ENCODE results near the gene CST8. TPM values are rescaled to one million over a fixed set of nuclear protein-coding genes. Genes with fewer than 3 reads are reported as not detected.
"Not testable (repeated sequence)": the region's sequence is repeated elsewhere in the genome, so short reads cannot be mapped to it uniquely, and the experiment has no call there.

The CST8 gene
- total RNA-seq, 1 donor from 2014 or later, result not detected

DNA sequence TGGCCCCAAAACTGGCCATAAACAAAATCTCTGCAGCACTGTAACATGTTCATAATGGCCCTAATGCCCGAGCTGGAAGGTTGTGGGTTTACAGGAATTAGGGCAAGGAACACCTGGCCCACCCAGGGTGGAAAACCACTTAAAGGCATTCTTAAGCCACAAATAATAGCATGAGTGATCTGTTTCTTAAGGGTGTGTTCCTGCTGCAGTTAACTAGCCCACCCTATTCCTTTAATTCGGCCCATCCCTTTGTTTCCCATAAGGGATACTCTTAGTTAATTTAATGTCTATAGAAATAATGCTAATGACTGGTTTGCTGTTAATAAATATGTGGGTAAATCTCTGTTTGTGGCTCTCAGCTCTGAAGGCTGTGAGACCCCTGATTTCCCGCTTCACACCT lies 24.0 kb upstream of the CST8 start:
- ATAC-seq (ENCODE audit: poor library complexity); intact Hi-C loops (cut with DNase I): not testable (repeated sequence)

DNA sequence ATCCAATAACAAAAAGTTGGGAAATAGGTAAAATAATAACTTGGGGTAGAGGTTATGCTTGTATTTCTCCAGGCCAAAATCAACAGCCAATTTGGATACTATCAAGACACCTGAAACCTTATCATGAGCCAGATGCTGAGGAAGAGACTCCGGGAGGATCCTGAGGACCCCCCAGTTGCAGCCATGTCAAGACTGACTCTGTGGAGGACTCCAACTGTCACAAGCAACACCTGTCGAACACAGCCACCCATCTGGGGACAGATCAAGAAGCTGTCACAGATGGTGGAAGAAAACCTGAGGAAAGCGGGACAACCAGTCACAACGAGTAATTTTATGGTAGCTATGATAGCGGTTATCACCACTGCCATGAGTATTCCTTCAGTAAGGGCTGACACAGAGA lies 18.6 kb upstream of the CST8 start:
- DNase-seq; intact Hi-C loops (cut with DNase I); ATAC-seq (ENCODE audit: poor library complexity): not testable (repeated sequence)

More for the DNA sequence above, 24.0 kb upstream of the CST8 start:
- DNase-seq, result not testable (repeated sequence)

DNA sequence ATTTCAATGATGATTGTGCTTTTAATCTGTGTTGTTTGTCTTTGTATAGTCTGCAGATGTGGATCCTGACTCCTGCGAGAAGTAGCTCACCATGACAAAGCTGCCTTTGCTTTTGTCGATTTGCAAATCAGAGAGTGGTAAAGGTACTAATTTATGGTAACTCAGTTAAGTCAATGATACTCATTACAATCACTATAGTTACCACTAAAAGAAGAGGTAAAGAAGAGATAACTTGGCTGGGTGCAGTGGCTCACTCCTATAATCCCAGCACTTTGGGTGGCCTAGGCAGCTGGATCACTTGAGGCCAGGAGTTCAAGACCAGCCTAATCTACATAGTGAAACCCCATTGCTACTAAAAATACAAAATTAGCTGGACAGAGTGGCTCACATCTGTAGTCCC lies 17.6 kb upstream of the CST8 start:
- DNase-seq; intact Hi-C loops (cut with DNase I); ATAC-seq (ENCODE audit: poor library complexity): not testable (repeated sequence)

DNA sequence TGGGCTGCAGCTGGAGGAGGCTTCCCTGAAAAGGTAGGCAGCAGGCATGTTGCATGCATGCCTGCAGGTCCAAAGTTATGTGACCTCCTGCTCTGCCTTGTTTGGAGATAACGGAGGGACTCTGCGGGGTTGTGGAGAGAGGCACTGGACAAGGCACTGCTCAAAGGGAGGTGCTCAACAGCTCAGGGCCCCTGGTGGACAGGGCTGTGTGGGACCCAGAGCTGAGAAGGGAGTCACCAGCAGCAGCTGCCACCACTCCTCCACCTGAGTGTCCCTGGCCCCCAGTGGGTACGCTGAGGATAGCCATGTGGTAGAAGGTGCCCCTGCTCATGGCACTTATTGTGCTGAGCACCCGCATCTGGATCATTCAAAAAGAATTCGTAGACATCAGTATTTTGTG lies 15.5 kb upstream of the CST8 start:
- intact Hi-C loops (cut with DNase I), result no loop called here
- ATAC-seq (ENCODE audit: poor library complexity), result no peak
- DNase-seq, result no peak

DNA sequence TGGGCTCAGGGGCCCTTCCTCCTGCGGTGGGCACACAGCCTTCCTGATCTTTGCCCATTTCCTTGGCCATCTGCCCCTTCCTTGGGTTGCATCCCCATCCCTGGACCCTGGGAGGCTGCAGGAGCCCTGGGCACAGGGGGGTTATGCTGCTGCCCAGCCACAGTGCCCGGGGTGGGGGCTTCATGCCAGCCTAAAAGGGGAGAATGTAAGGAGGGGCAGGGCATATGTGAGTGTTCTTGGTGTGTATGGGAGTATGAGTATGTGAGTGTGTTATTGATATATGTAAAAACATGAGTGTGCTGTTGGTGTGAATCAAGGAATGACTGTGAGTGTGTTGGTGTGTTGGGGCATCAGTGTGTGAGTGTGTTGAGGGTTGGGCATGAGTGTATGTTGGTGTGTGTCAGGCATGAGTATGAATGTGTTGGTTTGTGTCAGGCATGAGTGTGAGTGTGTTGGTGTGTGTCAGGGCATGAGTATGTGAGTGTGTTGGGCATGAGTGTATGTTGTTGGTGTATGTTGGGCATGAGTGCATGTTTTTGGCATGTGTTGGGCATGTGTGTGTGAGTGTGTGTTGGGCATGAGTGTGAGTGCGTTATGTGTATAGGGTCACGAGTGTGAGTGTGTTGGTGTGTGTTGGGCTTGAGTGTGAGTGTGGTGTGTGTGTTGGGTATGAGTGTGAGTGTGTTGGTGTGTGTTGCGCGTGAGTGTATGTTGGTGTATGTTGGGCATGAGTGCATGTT lies 14.7 kb upstream of the CST8 start:
- no peak for DNase-seq
- no peak for ATAC-seq (ENCODE audit: poor library complexity)
- intact Hi-C loops (cut with DNase I), result no loop called here

DNA sequence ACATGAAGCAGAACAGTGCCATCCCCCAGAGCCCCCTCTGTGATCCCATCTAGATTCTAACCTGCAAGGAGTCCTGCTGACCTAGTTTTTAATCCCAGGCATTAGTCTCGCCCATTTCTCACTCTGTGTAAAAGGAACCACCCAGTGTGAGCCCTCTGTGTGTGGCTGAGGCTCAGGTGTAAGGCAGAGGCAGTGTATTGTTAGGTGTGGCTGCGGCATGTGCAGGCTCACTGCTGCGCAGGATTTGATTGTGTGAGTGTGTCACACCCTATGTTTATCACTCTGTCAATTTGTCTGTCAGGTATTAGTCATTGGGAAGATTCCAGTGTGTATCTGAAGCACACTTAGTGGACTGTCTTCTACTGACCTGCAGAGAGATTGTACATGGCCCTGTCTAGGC lies 13.7 kb upstream of the CST8 start:
- intact Hi-C loops (cut with DNase I), result no loop called here
- ATAC-seq (ENCODE audit: poor library complexity), result no peak
- DNase-seq, result no peak

DNA sequence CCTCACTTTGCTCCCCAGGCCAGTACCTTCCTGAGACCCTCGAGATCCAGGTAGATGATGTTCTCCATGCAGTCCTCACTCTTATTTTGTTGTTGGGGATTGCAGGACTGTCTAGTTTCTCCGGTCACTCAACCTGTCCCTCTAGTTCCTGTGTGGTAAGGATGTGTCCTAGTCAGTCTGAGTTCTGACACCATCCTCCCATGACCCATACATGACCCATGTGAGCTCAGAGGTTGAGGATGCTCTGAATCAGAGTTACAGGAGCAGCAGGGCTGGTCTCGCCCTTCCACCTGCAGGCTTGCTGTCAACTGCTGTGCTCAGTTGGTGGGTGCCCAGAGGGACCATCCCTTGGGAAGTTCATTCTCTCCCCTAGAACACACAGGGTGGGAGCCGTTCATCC lies 11.9 kb upstream of the CST8 start:
- DNase-seq (no peak), ATAC-seq (ENCODE audit: poor library complexity) (no peak)
- intact Hi-C loops (cut with DNase I), result no loop called here

DNA sequence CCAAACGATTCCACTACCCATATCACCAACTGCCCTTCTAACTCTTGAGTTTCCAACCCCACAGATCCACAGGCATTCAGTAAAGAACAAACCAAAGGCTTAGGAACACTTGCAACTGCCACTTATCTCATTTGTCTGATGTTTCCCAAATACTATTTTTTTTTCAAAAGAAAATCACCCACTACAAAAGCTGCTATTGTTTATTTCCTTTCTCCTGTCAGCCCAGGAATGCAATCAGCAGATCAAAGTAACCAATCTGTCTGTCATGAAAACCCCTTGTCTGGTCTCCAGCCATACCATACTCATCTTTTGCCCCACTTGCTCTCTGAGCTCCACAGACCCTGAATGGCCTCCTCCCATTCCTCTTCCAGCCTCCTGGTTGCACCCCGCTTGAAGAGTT lies 8.8 kb upstream of the CST8 start:
- DNase-seq (no peak), ATAC-seq (ENCODE audit: poor library complexity) (no peak)
- intact Hi-C loops (cut with DNase I), result no loop called here

DNA sequence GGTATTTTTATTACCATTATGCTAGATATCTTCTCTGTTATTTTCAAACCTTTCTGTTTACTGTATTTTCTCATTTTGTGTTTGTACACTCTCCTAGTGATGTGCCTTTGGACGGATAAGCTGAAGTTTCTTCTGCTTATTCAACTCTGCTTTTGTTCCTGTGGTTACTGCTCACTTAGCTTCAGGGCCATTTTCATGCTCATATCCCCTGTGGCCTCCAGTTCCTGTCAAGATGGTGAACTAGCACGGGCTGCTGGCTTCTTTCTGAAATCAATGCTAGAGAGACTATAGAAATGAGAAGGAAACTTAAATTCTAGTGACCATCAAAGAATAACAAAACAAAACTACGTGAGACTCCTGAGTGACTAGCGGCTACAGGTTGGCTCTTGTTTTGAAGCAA lies 6.8 kb upstream of the CST8 start:
- DNase-seq, result no peak
- intact Hi-C loops (cut with DNase I), result no loop called here
- ATAC-seq (ENCODE audit: poor library complexity), result no peak

DNA sequence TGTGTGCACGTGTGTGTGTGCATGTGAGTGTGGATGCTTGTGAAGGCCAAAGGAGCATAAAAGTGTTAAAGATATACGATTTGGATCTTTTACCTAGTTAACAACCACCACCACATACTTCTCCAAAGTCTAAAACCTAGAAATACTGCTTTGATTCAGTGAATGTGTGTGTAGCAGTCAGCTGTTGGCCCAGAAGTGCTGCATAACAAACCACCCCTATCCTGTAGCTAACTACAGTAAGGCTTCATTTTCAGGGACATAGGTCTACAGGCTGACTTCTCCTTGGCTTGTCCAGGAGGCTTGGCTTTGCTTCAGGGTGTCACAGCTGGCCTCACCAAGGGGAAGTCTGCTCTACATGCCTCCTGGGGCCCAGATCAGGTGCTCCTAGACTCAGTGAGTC lies 2.4 kb upstream of the CST8 start:
- intact Hi-C loops (cut with DNase I), result no loop called here

DNA sequence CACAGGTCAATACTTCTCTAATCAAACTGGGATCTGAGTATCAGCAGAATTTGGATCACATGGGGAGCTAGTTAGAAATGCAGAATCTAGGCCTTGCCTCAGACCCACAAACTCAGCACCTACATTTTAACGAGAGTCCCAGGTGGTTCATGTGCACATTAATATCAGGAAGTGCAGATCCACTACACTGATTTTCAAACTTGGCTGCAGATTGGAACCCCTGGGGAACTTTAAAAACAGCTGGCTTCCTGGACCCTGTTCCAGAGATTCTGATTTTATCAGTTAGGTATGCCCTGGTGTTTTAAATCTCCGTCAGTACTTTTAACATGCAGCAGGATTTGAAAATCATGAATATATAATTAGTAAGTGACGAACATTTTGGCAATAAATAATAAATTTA lies 1.9 kb upstream of the CST8 start:
- ATAC-seq (ENCODE audit: poor library complexity) (no peak), DNase-seq (no peak)

More for the DNA sequence above, 2.4 kb upstream of the CST8 start:
- DNase-seq, result no peak
- ATAC-seq (ENCODE audit: poor library complexity), result no peak

DNA sequence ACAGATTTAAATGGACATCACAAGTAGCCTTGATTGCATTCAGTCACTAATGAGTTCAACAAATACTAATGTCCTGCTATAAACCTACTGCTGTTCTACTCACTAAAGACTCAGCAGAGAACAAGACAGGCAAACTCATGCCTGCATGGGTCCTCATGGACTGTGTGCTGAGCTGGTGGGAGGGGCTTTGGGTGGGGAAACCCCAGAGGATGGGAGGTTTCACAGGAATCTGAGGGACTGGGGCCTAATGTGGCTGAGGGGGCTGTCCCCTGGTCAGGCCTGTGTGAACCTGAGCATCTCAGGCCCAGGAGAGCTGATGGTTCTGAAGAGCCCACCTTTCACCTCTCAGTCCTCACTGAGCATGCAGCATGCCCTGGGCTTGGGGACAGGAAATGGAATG lies 1.4 kb downstream of the CST8 start:
- no peak for DNase-seq
- no peak for ATAC-seq (ENCODE audit: poor library complexity)
- intact Hi-C loops (cut with DNase I), result no loop called here

More for the DNA sequence above, 1.9 kb upstream of the CST8 start:
- intact Hi-C loops (cut with DNase I), result no loop called here

DNA sequence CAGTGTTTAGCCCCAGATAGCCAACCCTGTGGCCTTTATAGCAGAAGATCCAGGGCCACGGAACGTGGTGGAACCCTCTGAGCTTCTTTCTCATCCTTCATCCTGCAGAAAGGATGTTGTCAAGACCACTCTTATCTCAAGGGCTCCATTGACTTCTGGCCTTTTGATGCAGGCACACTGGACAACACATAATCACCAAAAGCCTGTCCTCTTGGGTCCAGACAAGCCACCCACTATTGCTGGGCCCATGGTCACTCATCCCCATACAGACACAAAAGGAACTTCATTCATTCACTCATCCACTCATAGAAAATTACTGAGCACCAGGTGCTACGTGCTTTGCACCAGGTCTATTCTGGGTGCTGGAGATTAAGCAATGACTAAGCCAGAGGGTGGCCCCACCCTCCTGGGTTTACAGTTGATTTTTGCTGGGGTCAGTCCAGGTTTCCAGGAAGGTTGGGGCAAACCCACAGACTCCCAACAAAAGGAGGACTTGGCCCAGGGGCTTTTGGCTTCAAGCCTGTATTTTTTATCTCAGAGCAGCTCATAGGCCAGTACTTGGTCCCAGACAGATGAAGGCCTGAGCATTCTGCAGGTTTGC lies 2.4 kb downstream of the CST8 start:
- ATAC-seq (ENCODE audit: poor library complexity), result no peak
- DNase-seq, result no peak
- intact Hi-C loops (cut with DNase I), result no loop called here

DNA sequence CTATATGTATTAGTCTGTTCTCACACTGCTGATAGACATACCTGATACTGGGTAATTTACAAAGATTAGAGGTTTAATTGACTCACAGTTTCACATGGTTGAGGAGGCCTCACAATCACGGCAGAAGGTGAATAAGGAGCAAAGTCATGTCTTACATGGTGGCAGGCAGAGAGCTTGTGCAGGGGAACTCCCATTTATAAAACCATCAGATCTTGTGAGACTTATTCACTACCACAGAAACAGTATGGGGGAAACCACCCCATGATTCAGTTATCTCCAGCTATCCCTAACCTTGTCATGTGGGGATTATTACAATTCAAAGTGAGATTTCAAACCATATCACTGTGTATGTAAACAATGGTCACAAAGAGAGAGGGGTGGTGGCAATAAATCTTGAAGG lies 6.6 kb downstream of the CST8 start:
- DNase-seq (no peak), ATAC-seq (ENCODE audit: poor library complexity) (no peak)
- intact Hi-C loops (cut with DNase I), result no loop called here

DNA sequence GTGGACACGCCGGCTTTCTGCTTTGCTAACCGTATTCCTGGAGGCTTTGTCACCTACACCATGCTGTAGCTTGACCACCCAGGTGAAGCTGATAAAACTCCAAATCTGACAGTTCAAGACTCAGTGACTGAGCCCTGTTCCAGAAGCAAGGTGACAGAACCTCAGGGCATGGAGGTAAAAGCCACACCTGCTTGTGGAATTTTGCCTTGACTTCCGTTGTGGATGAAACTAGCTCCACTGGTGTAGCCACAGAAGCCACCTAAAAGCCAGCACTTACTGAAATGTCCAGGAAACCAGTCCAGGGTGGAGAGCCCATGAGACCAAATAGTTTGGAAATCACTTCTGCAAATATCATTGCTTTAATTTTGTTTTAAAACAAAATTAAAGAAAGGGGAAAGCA lies 11.0 kb downstream of the CST8 start:
- intact Hi-C loops (cut with DNase I), result no loop called here
- no peak for ATAC-seq (ENCODE audit: poor library complexity)
- no peak for DNase-seq

DNA sequence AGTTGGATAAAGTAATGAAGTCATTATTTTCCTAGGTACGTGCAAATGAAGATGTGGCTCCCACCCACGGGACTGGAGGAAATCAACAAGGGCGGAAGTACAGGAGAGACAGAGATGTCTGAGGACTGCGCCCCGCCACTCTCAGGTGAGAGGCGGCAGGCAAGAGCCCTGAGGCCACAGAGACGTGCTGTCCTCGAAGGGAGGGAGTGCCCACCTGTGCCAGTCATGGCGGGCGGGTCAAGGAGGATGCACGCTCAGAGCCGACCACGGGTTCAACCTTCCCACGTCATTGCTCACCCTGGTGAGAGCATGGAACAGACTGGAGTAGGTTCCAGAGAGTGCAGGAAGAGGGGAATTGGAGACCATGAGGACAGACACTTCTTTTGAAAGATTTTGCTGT lies 12.7 kb downstream of the CST8 start:
- ATAC-seq (ENCODE audit: poor library complexity), result no peak
- intact Hi-C loops (cut with DNase I), result no loop called here
- DNase-seq, result no peak

DNA sequence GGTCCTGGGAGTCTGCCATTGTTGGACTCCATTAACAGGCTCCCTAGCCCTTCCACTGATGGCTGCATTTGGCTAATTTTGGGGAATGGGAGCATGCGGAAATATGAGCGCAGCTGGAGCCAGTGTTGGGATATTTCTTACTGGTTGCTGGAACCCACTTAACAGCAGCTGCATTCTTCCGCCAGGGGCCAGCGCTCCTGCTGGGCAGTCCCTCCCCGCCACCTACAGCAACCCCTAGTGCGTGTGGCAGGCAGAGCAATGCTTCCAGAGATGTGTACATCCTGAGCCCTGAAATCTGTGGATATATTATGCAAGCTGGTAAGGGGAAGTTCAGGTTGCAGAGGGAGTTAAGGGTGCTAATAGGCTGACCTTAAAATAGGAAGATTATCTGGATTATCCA lies 16.4 kb downstream of the CST8 start:
- ATAC-seq (ENCODE audit: poor library complexity) (no peak), DNase-seq (no peak)
- intact Hi-C loops (cut with DNase I), result no loop called here

DNA sequence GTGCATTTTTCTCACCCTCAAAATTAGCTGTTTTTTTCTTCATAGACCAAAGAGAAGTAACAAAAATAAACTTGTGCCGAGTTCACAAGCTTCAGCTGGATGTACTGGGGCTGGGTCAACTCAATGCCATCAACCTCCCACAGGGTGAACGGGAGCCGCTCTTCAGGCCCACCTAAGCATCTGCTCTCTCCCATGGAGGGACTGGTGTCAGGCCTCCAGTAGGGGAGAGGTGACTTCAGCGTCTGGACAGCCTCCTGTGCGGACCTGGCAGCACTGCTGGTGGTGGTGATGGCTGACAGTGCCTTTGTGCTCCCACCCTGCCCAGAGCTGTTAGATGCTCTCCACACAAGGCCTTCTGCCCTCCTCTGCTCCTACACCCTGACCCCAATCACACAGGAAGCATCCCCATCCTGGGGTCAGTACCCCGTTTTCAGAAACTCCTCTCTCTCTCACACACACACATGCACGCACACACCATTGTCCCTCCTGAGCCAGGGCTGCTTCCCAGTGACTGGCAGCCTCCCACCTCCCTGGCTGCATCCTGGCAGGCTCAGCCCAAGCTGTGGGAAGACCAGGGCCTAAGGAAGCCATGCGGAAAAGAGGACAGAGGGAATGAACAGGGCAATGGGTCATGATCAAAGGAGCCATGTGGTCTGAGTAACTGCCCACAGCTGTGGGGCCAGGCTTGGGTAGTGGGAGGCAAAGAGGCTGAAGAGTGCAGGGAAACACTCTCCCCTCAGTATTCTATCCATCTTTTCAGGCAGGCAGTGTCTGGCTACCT lies 17.7 kb downstream of the CST8 start:
- DNase-seq, result no peak
- intact Hi-C loops (cut with DNase I), result no loop called here
- ATAC-seq (ENCODE audit: poor library complexity), result no peak

DNA sequence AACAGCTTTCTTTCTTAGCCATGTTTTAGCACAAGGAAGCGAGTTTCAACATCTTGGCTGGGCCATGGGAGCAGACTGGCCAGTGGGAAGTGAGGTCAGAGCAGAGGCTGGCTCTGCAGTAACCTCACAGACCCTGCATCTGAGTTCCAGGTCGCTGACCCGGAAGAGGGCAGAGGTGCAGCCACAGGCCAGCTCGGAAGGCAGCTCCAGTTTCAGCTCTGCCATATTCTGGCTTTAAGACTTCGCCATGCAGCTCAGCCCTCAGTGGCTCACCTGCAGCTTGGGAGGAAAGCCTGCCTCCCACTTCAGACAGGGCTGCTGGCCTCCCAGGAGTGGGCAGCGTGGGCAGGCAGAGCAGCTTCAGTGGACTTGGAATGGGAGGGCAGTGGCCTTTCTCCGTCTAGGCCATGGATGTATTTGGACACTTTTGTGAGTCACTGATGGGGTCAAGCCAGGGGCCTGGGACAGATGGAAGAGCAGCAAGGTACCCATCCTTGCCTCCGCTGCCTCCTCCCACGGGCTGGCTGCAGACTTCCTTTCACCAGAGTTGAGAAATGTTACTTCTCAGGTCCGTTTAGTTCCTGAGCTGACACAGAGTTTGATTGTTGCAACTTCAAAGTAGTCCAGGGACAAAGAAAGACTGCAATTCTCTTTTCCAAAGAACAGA lies 18.5 kb downstream of the CST8 start:
- DNase-seq (no peak), ATAC-seq (ENCODE audit: poor library complexity) (no peak)
- intact Hi-C loops (cut with DNase I), result no loop called here

Data from Right ventricle myocardium superior (tissue), 1 donor.